Inflammatory macrophage treated with lipopolysaccharide for 4 hours (primary cell): ENCODE data around the gene GZF1.

Experiments used
- DNase-seq: peaks from one replicate; pipeline ENCODE4 v3.0.0-alpha.2; 2020

Gene GZF1

DNA sequence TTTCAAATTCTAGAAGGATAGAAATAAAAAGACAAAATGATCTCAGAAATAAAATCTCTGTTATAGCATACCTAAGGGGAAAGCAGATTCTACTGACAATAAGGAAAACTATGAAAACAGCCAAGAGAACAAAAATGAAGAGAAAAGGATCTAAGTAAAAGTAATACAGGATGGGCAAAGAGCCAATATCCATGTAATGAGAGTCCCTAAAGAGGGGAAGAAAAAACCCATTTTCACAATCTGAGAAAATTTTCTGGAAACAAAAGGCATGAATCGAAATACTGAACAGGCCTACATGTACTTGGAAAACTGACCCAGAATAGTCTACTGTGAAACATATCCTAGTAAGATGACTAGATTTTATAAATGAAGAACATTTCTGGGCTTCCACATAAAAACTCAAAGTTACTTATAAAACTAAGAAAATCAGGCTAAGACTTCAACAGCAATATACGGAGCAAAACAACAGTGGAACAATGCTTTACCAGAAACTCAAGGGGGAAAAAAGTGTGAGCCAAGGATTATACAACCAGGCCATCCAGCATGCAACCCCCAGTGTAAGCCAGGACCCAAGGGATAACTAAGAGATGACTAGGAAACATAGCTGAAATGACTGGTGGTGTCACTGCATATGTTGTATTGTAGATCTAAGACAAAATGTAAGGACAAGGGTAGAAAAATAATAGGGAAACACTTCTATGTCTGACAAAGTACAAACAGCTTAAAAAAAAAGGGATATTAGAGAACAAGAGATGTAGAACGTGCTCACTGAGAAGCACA lies 49.1 kb downstream of the GZF1 start:
- no peak for DNase-seq

DNA sequence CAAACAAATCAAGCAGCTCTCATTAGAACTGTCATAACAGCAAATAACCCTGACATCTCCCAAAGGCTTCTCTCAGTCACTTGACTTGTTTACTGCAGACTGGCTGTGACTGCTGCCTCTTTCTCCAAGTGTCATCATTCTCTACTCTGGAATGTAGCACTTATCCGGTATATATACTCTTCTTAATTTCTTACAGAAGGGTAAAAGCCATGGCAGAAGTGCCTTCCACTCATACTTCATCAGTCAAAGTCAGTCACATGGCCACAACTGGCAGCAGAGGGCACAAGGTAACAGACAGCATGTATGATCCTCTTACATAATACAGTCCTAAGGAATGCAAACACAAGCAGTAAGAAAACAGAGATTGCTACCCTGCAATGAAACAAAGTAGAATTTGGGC lies 50.0 kb downstream of the GZF1 start:
- peak; percentile 26 for DNase-seq

DNA sequence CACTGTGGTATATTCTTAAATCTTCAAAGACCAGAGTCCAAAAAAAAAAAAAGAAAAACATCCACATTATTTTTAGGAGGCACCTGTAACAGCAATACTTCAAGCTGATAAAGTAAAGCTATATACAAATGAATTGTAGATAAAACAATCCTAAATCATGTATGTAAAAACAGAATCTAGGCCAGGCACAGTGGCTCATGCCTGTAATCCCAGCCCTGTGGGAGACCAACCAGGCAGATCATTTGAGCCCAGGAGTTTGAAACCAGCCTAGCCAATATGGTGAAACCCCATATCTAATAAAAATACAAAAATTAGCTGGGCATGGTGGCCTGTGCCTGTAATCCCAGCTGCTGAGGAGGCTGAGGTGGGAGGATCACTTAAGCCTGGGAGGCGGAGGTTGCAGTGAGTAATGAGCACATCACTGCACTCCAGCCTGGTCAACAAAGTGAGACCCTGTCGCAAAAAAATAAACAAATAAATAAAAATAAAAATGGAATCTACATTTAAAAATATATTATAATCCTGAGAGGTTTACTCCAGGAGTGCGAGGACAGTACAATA lies 52.0 kb downstream of the GZF1 start:
- DNase-seq, result no peak

DNA sequence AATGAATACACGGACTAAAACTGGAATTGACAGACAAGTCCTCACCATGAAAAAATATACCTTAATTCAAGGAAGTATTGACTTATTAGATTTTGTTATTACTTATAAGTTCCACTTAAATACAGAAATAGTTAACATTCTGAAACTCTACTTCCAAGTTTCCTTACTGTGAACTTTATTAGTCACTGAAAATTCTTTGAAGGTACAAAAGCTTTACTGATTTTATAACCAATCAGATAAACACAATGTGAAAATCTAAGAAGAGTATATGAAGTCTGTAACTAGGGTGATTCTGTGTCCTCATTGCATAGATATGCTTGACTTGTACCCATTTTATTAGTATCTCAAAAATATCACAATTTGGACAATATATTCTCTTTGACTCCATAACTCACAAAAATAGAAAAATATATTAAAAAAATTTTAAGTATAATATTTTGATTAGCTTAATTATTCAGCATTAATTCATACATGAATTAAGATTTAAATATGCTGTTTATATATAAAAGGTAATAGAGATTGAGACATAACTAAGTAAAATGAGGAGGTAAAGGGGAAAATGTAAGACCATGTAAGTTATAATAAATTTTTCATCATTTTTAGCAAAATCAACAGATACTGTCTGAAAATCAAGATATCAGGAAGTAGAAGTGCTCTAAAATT lies 52.7 kb downstream of the GZF1 start:
- no peak for DNase-seq

DNA sequence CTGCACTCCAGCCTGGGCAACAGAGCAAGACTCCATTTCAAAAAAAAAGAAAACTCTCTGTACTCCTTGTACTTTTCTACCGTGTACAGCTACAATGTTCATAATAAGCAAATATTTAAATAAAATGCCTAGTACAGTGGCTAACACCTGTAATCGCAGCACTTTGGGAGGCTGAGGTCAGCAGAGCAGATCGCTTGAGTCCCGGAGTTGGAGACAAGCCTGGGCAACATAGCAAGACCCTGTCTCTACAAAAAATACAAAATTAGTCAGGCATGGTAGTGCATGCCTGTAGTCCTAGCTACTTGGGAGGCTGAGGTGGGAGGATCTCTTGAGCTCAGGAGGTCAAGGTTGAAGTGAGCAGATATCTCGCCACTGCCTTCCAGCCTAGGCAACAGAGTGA lies 53.6 kb downstream of the GZF1 start:
- DNase-seq, result no peak

DNA sequence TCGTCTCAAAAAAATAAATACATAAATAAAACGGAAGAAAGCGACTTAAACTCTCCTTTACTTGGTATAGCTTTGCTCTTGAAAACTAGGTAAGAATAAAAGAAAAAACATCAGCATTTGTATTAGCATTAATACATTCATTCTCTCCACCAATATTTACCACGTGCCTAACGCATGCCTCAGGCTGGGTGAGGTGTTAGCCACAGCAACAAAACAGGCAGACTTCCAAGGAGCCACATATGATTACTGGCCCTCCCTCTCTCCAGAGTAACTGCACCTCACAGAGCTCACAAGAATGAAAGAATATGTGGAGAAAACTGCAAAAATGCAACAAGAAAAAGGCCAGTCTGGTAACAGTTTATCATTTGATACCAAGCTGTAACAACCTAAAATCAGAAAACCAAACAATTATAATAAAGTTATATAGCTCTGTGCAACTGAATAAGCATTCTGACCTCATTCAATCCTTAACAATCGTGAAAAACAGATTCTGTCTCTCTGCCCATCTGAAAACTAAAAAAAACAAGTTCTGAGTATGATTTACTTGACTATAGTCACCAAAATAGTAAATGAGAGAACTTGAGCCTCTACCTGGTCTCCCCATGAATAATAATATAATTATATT lies 54.1 kb downstream of the GZF1 start:
- no peak for DNase-seq

DNA sequence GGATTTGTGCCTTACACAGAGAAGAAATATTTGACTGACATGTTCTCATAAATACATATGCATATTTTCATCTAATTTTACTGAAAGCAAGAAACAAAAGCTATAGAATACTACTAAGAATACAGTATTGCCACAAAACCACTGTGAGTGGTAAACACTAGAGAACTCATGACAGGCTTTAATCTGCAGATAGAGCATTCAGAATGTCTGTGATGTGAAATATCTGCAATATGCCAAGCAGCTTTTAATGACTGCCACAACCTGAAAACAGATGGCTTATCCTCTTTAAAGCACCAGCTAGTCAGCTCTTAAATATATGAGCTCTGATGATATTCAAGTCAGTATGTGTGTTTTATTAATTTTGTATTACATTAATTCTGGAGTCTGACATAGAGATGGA lies 55.9 kb downstream of the GZF1 start:
- DNase-seq, result no peak

DNA sequence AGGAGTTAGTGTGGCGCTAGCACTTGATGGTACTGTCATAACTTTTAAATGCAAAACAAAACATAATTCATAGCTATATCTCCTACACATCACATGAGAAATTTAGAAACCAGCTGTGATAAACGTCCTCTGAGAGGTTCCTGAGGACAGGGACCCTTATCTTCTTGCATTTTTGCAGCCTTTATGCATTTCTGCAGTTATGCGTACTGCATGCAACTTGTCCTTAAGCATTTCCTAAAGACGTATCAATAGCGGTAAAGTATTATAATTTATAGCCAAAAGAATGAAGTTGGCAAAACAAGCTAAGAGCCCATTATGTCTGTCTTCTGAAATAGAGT lies 57.6 kb downstream of the GZF1 start:
- no peak for DNase-seq

DNA sequence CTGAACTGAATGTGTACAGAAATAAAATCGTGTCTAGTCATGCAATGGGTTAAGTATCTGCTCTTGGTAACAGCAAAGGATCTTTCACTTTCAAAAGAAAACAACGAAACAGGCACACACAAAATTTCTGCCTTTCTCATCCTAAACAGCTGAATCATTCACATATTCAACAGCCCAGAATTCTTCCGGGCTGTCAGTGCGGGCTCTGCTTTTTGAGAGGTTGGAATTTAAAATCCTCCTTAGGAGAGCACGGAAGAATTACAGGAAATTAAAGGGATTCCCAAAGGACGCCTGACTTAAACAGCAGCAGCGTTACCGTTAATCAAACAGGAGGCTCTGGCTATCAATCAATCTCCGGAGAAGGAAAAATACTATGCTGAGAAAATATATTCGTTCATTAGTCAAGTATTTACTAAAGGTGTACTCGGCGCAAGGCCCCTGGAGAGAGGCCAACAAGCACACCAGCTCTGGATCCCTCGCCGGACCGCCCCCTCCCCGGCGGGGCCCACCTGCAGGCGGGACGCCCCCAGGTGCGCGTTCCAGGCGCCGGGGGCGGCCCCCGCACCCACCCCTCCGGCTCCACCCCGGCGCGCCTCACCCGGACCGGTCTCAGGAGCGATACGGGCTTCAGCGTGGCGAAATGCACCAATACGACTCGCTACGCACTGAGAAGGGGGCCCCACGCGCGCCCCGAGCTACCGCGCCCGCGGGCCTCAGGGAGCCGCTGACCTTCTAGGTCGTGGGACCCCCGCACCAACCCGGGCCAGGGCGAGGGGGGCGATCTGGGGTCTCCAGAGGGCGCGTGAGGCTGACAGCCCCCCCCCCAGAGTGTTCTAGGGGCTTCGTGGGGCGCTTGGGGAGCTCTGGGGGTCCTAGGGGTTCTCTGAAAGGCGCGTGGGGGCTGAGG lies 58.3 kb downstream of the GZF1 start:
- DNase-seq, result peak; percentile 73

DNA sequence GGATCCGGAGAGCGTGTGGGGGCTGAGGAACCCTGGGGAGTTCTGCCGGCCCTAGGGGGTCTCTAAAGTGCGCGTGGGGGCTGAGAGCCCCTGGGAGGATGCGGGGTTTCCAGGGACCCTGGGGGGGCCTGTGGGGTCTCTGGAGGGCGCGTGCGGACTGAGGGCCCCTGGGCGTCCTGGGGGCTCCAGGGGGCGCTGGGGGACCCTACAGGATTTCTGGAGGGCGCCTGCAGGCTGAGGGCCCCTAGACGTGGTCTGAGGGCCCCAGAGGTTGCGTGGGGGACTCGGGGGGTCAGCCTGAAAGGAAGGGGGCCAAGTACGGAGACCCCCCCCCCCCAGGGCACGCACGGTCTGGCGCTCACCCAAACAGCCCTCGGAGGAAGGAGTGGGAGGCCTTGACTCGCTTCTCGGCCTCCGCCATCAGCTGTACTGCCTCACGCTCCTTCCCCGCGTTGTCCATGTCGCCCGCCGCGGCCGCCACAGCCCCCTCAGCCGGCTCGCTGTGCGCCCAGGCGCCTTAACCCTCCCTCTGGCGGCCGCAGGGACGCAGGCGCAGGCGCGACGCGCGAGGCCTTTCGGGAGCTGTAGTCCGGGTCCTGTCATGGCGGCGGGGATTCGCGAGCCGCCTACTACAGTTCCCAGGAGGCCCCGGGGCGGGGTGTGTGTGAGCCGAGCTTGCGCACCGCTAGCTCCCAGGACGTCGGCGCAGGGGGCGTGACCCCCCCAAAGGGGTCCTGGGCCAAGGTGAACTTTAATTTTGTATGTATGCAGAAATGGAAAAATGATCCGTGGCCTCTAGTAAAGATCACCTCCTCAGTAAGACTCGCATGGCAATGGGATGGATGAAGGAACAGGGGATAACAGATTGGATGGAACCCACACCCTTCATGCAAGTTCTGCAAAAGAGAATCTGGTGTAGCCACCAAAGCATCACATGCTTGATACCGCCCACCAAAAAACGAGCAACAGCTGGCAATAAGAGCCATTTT lies 59.3 kb downstream of the GZF1 start, which contains the start of gene NAPB:
NAPB (minus strand) TSS at position 546 of the 989 bp plus-strand sequence; CDS start at position 460, 86 bp downstream.
- DNase-seq, result peak; percentile 94
